ENCODE measurements around the gene PRAMEF1.

DNA sequence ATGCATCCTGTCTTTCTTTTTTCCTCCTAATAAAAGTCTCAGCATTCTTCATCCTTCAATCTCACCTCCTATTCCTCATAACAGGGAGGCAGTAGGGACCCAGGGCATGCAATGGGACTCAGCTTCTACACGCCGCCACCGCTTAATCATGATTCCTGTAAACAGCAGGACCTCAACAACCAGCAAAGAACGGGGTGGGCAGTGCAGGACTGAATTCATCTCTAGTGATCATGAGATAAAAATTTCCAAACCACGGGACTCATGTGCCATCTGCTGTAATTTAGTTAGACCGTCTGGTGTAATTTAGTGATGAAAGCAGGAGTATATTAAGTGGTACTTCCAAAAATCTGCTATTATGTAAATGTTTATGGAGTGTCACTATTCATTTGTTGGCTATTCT lies 12.3 kb upstream of the PRAMEF1 start:
- no peak for TF ChIP-seq EZH2 (IDR thresholded peaks at IDR 0.05; ENCODE audit: insufficient read depth, poor library complexity, severe bottlenecking)
- no peak for TF ChIP-seq EZH2phosphoT487 (IDR thresholded peaks at IDR 0.05; ENCODE audit: insufficient read depth, low read depth)
